Activated CD4-positive, alpha-beta T cell treated with anti-CD3 and anti-CD28 coated beads for 24 hours (primary cell): ENCODE measurements around the gene SREBF1.

Source experiments
- DNase-seq, 2 donors: peaks; one replicate each; pipeline ENCODE4 v3.0.0-alpha.2; 2020; ENCODE audit warnings: low read depth in 2 of 2

SREBF1 gene

GRCh38 chr17:17824783-17825614 lies 11.8 kb downstream of the SREBF1 start:
- DNase-seq = no peak

DNA sequence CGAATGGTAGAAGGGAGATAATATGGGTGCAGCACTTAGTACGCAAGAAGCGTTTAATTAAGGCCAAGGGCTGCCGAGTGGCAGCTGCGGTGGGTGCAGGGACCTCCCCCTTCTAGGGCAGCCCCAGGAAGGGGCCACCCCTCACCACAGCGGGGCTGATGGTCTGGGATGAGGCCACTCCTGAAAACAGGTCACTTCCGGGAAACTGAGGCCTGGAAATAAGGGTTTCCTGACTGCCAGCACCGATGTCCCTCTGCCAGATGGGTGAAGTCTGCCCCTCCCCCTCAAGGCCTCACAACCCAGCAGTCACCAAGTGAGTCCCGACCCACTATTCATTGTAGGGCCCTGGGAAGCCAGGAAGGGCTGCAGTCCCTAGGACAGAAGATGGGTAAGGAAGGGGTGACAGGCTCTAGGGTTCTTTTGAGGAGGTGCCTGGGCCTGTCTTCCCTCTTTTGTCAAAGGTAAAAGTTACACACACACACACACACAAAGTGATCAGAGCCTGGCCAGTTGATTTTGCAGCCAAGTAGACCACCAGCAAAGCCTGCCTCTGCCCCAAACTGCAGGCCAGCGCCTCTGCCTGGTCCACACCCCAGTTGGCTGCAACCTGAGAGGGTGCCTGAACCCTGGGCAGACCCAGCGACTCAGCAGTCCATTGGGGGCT lies 12.5 kb downstream of the SREBF1 start:
- DNase-seq = no peak

DNA sequence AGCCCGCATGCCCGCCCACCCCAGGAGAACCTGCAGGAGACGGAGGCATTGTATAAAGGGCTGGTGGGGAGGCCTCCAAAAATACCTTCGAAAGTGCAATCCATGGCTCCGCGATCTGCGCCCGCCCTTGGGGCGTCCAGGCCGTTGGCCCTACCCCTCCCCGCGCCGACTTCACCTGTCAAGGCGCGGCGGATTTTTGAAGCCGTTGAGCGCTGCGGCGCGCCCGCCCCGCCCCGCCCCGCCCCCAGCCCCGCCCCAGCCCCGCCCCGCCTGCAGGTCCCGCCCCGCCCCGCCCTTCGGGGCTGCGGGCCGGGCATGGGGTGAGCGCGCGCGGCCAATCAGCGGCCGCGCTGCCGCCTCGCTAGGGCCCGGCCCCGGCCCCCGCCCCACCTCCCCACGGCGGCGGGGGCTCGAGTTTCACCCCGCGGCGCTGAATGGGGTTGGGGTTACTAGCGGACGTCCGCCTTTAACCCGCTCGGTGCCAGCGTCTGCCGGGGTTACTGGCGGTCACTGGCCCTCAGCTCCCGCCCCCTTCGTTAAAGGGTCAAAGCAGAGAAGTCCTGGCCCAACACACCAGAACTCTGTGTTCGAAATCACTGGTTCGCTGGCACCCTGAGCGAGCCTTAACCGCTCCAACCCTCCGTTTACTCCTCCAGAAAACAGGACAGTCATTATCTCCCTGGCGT lies 13.2 kb downstream of the SREBF1 start:
- DNase-seq = peak; percentile 47 to 52

DNA sequence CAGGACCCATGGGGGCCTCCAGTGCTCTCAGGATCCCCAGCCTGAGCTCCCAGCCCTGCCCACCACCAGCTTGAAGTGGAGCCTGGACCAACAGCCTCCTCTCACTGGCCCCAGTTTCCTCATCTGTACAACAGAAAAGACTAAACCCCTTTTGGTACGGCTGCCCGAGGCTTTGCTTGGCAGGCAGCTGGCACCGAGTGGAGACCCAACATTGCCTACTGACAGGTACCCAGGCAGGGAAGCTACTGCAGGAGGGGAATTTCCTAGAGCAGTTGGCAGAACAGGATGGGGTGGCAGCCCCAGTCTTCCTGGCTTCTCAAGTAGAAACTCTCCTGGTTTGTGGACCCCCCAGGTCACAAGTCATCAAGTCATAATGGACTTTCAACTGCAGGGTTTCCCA lies 14.2 kb downstream of the SREBF1 start:
- no peak for DNase-seq

- no peak for DNase-seq
Measured at GRCh38 chr17:17822189-17822588, 14.6 kb downstream of the SREBF1 start.

DNA sequence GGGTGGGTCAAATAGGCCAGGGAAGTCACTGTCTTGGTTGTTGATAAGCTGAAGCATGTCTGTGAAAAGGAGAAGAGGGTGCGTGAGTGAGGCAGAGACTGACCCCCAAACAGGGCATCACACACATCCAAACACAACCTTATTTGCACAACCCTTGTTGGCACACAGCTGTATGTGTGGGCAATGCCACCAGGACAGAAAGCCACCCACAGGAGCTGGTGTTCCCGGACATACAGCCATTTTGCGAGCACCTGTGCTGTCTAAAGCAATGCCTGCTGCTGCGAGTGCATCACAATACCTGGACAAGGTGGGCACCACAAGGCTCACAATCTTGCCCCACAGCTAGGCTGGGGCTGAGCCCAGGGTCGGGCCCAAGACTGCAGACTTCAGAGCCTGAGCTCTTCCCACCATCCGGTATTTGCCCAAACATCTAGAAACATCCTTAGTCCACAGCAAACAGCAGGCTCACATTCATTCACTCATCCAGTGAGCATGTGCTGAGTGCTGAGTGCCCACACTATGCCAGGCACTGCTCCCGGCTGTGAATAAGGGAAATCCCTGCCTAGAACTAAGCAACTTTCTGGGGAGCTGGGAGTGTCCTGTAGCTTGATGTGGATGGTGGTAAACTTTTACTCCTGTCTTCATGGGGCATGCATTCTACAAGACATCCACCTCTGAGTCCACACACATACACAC lies 16.2 kb downstream of the SREBF1 start:
- DNase-seq = no peak

DNA sequence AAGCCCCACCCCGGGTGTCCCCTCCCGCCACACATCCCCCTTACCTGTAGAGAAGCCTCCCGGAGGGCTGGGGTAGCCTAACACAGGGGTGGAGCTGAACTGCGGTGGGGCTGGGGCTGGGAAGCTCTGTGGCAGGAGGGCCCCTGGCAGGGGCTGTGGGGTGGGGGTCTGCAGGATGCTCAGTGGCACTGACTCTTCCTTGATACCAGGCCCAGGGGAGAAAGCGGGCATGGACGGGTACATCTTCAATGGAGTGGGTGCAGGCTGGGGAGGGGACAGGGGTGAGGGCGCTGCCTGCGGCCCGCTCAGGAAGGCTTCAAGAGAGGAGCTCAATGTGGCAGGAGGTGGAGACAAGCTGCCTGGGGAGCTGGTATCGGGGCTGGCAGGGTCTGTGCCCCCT lies 16.7 kb downstream of the SREBF1 start:
- no peak for DNase-seq

DNA sequence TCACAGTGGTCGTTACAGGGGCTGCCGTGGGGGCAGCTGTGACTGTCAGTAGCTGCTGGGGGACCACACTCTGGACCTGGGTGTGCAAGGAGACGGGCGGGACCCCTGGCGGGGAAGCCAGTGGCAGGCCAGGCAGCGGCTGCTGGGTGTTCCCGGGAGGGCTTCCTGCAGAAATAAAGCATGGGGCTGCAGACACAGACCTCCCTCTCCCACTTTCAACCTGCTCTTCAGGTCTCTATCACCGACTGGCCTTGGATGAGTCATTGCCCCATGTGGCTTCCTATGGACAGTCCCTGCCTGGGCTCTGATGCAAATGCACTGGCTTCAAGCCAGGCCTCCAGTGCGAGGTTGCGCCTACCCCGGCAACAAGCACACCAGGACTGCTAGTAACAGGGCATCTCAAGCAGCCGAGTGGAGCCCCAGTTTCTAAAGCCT lies 17.2 kb downstream of the SREBF1 start:
- peak; percentile 50 to 75 for DNase-seq

- DNase-seq = no peak
Measured at GRCh38 chr17:17819111-17819510, 17.7 kb downstream of the SREBF1 start.

GRCh38 chr17:17818088-17818526 lies 18.7 kb downstream of the SREBF1 start:
- DNase-seq = no peak

DNA sequence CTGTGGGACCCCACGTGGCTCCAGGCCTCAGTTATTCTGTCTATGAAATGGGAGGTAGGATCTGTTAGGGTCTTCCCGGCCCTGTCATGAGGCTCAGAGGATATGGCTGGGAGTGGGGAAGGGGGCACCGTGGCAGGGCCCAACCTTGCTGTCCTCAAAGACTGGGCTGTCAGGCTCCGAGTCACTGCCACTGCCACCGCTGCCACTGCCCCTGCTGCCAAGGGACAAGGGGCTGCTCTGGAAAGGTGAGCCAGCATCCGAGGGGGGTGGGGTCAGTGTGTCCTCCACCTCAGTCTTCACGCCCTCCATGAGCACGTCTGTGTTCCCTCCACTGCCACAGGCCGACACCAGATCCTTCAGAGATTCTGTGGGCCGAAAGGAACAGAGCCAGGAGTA lies 19.2 kb downstream of the SREBF1 start:
- no peak for DNase-seq

- no peak for DNase-seq
Measured at GRCh38 chr17:17816831-17817551, 19.8 kb downstream of the SREBF1 start.

- no peak for DNase-seq
Measured at GRCh38 chr17:17816240-17816814, 20.5 kb downstream of the SREBF1 start.

DNA sequence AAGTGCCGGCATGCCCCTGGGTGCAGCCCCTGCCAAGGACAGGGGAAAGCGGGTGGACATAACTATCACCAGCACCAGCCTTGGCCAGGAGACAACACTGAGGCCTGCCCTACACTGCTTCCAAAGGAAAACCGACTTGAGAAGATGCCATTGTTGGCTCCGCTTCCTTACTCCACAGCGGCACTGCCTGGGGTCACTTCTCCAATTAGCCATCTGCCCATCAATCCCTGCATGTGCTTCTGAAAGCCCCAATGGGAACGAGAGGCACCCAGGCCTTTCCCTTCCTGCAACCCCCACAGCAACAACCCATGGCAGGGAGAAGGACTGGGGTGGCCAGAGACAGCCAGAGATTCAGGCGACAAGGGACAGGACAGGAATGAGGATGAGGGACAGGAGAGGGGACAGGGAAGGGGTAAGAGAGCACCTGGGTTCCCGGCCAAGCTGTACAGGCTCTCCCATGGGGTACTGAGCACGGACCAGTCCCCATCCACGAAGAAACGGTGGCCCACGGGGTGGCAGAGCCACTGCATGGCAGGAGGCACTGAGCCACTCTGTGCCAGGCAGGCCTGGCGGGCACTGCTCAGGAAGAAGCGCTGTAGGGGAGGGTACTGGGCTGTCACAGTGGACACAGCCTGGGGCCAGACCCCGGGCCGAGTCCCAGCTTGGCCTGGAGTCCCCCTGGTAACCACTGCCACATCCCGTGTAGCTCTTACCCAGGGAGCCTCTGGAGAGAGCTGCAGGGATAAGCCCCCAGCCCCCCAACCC lies 21.2 kb downstream of the SREBF1 start:
- no peak for DNase-seq

GRCh38 chr17:17815062-17815406 lies 21.8 kb downstream of the SREBF1 start:
- no peak for DNase-seq

- DNase-seq = no peak
Measured at GRCh38 chr17:17814162-17815061, 22.4 kb downstream of the SREBF1 start.

DNA sequence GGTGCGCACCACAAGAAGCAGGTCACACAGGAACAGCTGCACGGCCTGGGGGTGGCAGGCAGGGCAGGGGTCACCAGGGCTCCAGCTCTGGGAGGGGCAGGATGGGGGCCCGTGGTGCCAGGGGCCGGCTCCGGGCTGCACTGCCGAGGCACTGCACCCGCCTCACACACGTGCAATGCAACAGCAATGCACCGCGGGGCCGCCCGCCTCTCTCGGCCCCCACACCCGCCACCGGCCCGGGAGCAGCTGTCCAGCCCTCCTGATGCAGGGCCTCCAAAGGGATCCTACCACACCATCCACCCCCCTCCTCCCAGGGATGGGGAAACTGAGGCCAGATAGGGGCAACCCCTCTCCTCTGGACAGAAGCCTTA lies 23.1 kb downstream of the SREBF1 start:
- DNase-seq = no peak

DNA sequence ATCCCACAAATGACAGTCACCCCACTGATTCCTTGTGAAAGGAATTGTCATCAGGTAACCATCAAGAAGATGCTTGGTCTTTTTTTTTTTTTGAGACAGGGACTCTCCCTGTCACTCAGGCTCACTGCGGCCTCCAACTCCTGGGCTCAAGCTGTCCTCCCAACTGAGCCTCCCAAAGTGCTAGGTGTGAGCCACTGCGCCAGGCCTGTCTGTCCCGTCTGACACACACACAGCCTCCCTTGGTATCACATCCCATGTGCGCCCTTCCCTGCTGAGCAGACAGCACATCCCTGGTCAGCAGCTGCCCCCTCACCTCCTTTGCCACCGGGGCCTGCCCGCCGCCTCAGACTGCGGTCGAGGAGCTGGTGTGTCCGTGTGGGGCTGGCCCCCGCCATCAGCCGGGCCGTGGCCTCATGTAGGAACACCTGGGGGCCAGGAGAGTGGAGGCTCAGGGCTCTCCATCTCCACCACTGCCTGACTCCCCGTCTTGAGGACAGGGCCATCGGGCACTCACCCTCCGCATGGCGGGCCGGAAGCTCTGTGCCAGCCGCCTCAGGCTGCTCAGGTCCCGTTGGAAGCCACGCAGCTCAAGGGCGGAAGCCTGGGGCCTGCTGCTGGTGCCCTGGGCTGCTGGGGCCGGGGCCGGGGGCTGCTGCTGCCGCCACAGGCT lies 23.6 kb downstream of the SREBF1 start:
- DNase-seq = no peak
